WTC11 (cell line): Measurements from ENCODE around the gene STAT3. TPM values are rescaled to one million over a fixed set of nuclear protein-coding genes. Genes with fewer than 3 reads are reported as not detected.

Experiments
- ATAC-seq: fragments of 200-7000 bp; cut with Tn5 transposase; 2 replicates; pipeline ENCODE4 v1.10.0; 2021; ENCODE audit warnings: mild to moderate bottlenecking, moderate library complexity
- CTCF ChIA-PET: fragments of 300-600 bp; sonication (Branson Sonifier 250); formaldehyde crosslinking; loops from one replicate; lab custom pipeline; 2021; ENCODE audit warnings: antibody characterized with exemption; lab: Charles Lee
- POLR2A ChIA-PET: fragments of 350-600 bp; sonication (Branson Sonifier 250); formaldehyde crosslinking; loops from one replicate; lab custom pipeline; 2021; ENCODE audit warnings: antibody characterized with exemption; lab: Charles Lee
- DNase-seq: peaks from one replicate; pipeline ENCODE4 v3.0.0; 2021; ENCODE audit warnings: low spot score
- H3K27ac Mint-ChIP-seq: 2 replicates; pipeline ENCODE4 v1.8.0; 2021; ENCODE audit warnings: mixed read lengths
- H3K27me3 Mint-ChIP-seq: 2 replicates; pipeline ENCODE4 v1.8.0; 2021; ENCODE audit warnings: low read depth, mild to moderate bottlenecking, moderate library complexity, mixed read lengths
- H3K36me3 Mint-ChIP-seq: 2 replicates; pipeline ENCODE4 v1.8.0; 2021; ENCODE audit warnings: mixed read lengths
- H3K4me1 Mint-ChIP-seq: 2 replicates; pipeline ENCODE4 v1.8.0; 2022; ENCODE audit warnings: mixed read lengths
- H3K4me3 Mint-ChIP-seq: 2 replicates; pipeline ENCODE4 v1.8.0; 2021; ENCODE audit warnings: mild to moderate bottlenecking, moderate library complexity, mixed read lengths
- H3K9me3 Mint-ChIP-seq: 2 replicates; pipeline ENCODE4 v1.8.0; 2021; ENCODE audit warnings: mixed read lengths
- ATF1 ChIP-seq: sonication (generic); formaldehyde crosslinking; IDR thresholded peaks from 2 replicates; pipeline ENCODE4 v1.8.1; 2023; ENCODE audit warnings: mild to moderate bottlenecking, moderate library complexity, missing genetic modification reagents
- CBFB ChIP-seq: sonication (generic); formaldehyde crosslinking; IDR thresholded peaks from 2 replicates; pipeline ENCODE4 v1.8.1; 2022; ENCODE audit warnings: mild to moderate bottlenecking, low read depth, missing genetic modification reagents
- CREM ChIP-seq: sonication (generic); formaldehyde crosslinking; IDR thresholded peaks from 2 replicates; pipeline ENCODE4 v1.8.1; 2022; ENCODE audit warnings: mild to moderate bottlenecking, missing genetic modification reagents, moderate library complexity
- EMX1 ChIP-seq: fragments of 250-450 bp; sonication (Bioruptor Pico); IDR thresholded peaks from 2 replicates; pipeline ENCODE4 v1.8.0; 2021; ENCODE audit warnings: mild to moderate bottlenecking
- FOXK1 ChIP-seq: sonication (generic); formaldehyde crosslinking; IDR thresholded peaks from 2 replicates; pipeline ENCODE4 v1.8.0; 2022; ENCODE audit warnings: mild to moderate bottlenecking, moderate library complexity, missing genetic modification reagents
- GRHL2 ChIP-seq: fragments of 250-450 bp; sonication (Bioruptor Pico); IDR thresholded peaks from 2 replicates; pipeline ENCODE4 v1.8.0; 2022; ENCODE audit warnings: mild to moderate bottlenecking, moderate library complexity; ENCODE audit not compliant: insufficient replicate concordance, severe bottlenecking
- KAT7 ChIP-seq: sonication (generic); formaldehyde crosslinking; IDR thresholded peaks from 2 replicates; pipeline ENCODE4 v1.8.1; 2023; ENCODE audit warnings: missing genetic modification reagents, mild to moderate bottlenecking, borderline replicate concordance
- NR3C1 ChIP-seq: sonication (generic); formaldehyde crosslinking; conservative IDR thresholded peaks from 2 replicates; pipeline ENCODE4 v1.8.1; 2023; ENCODE audit warnings: low read depth, mild to moderate bottlenecking, missing genetic modification reagents
- PRRX2 ChIP-seq: fragments of 250-450 bp; sonication (Bioruptor Pico); IDR thresholded peaks from 2 replicates; pipeline ENCODE4 v1.8.0; 2021; ENCODE audit warnings: mild to moderate bottlenecking
- RORB ChIP-seq: fragments of 250-450 bp; sonication (Bioruptor Pico); IDR thresholded peaks from 2 replicates; pipeline ENCODE4 v1.9.0; 2021; ENCODE audit warnings: mild to moderate bottlenecking
- SMAD3 ChIP-seq: sonication (generic); formaldehyde crosslinking; IDR thresholded peaks from 2 replicates; pipeline ENCODE4 v1.8.0; 2022; ENCODE audit warnings: missing genetic modification reagents, mild to moderate bottlenecking, borderline replicate concordance
- TEAD1 ChIP-seq: sonication (generic); formaldehyde crosslinking; IDR thresholded peaks from 2 replicates; pipeline ENCODE4 v1.8.0; 2022; ENCODE audit warnings: mild to moderate bottlenecking, missing genetic modification reagents
- TP53 ChIP-seq: sonication (generic); formaldehyde crosslinking; IDR thresholded peaks from 2 replicates; pipeline ENCODE4 v1.8.1; 2023; ENCODE audit warnings: mild to moderate bottlenecking, missing genetic modification reagents
- ZBTB21 ChIP-seq: sonication (generic); formaldehyde crosslinking; IDR thresholded peaks from 2 replicates; pipeline ENCODE4 v1.8.1; 2023; ENCODE audit warnings: mild to moderate bottlenecking, missing genetic modification reagents, borderline replicate concordance
- ZNF121 ChIP-seq: sonication (generic); formaldehyde crosslinking; IDR thresholded peaks from 2 replicates; pipeline ENCODE4 v1.8.0; 2023; ENCODE audit warnings: missing genetic modification reagents
- ZNF219 ChIP-seq: sonication (generic); formaldehyde crosslinking; IDR thresholded peaks from 2 replicates; pipeline ENCODE4 v1.8.0; 2023; ENCODE audit warnings: missing genetic modification reagents, mild to moderate bottlenecking, borderline replicate concordance
- ZNF317 ChIP-seq: sonication (generic); formaldehyde crosslinking; IDR thresholded peaks from 2 replicates; pipeline ENCODE4 v1.8.1; 2023; ENCODE audit warnings: low read depth, mild to moderate bottlenecking, moderate library complexity, missing genetic modification reagents, borderline replicate concordance
- ZNF423 ChIP-seq: fragments of 250-450 bp; sonication (Bioruptor Pico); IDR thresholded peaks from 2 replicates; pipeline ENCODE4 v2.1.2; 2022; ENCODE audit warnings: mild to moderate bottlenecking, moderate library complexity
- ZNF671 ChIP-seq: fragments of 250-450 bp; sonication (Bioruptor Pico); IDR thresholded peaks from 2 replicates; pipeline ENCODE4 v1.8.0; 2021; ENCODE audit warnings: mild to moderate bottlenecking
- total RNA-seq: library from RNA; stranded (reverse); gene quantifications from 3 replicates; pipeline ENCODE4 v1.2.3, GENCODE V29; 2021
- TF ChIP-seq, protein P1 (sequence below): fragments of 250-450 bp; sonication (Bioruptor Pico); IDR thresholded peaks from 2 replicates; pipeline ENCODE4 v1.9.0; 2021; ENCODE audit warnings: mild to moderate bottlenecking
- TF ChIP-seq, protein P2 (sequence below): sonication (generic); formaldehyde crosslinking; IDR thresholded peaks from 2 replicates; pipeline ENCODE4 v1.8.0; 2022; ENCODE audit warnings: mild to moderate bottlenecking, missing genetic modification reagents
- TF ChIP-seq, protein P3 (sequence below): fragments of 250-450 bp; sonication (Bioruptor Pico); IDR thresholded peaks from 2 replicates; pipeline ENCODE4 v1.8.0; 2021; ENCODE audit warnings: mild to moderate bottlenecking
- TF ChIP-seq, protein P4 (sequence below): sonication (generic); formaldehyde crosslinking; IDR thresholded peaks from 2 replicates; pipeline ENCODE4 v1.8.1; 2022; ENCODE audit warnings: mild to moderate bottlenecking, moderate library complexity, missing genetic modification reagents
- TF ChIP-seq, protein P5 (sequence below): fragments of 250-450 bp; sonication (Bioruptor Pico); IDR thresholded peaks from 2 replicates; pipeline ENCODE4 v1.9.0; 2021; ENCODE audit warnings: moderate library complexity, mild to moderate bottlenecking, inconsistent platforms, borderline replicate concordance
- TF ChIP-seq, protein P6 (sequence below): sonication (generic); formaldehyde crosslinking; IDR thresholded peaks from 2 replicates; pipeline ENCODE4 v1.8.1; 2023; ENCODE audit warnings: mild to moderate bottlenecking, missing genetic modification reagents

Gene STAT3
- total RNA-seq, 1 experiment from 2014 or later = 98.0 TPM

DNA sequence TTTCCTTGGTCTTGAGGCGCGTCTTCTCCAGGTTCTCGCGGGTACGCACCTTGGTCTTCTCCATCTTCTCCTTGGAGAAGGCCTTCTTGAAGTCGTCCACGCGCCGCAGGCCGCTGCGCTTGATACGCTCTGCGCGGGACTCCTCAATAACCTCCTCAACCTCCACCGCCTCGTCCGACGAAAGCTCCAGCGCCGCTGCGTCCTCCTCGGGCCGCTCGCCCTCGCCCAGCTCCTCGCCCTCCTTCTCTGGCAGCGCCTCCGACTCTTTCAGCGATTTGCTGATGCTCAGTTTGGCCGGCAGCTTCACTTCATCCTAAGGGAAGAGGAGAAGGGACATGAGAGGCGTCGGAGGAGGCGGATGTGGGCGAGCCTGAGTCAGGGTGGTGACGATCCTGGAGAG, 16.8 kb upstream of the STAT3 start:
- H3K4me3 Mint-ChIP-seq = no peak overlapping the region
- no peak for ATAC-seq
- no peak for DNase-seq
- H3K36me3 Mint-ChIP-seq = no peaks in the 10 kb centered on the region
- no peaks in the 10 kb centered on the region for H3K9me3 Mint-ChIP-seq
- H3K27me3 Mint-ChIP-seq = no peaks in the 10 kb centered on the region; the same call in 1 of the 2 replicates
- H3K27ac Mint-ChIP-seq = no peak overlapping the region
- CTCF ChIA-PET = interaction anchor here (1.0 to 7.2 kb wide), 9 partner anchors 10 to 285 kb away, joined by 4 to 196 read pairs (median 10); partner anchors contain the start of genes CAVIN1 and KAT2A
- no peak for TF ChIP-seq ZNF671
- TF ChIP-seq, protein P1, sequence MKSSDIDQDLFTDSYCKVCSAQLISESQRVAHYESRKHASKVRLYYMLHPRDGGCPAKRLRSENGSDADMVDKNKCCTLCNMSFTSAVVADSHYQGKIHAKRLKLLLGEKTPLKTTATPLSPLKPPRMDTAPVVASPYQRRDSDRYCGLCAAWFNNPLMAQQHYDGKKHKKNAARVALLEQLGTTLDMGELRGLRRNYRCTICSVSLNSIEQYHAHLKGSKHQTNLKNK (CRISPR knock-in tag) = no peak
- no peak for TF ChIP-seq ZBTB21 (CRISPR knock-in tag)
- TF ChIP-seq SMAD3 (CRISPR knock-in tag) = no peak
- no peak for TF ChIP-seq GRHL2
- no peak for TF ChIP-seq TP53
- no peak for TF ChIP-seq ZNF121
- no peak for TF ChIP-seq FOXK1 (CRISPR knock-in tag)
- no peak for TF ChIP-seq ZNF219 (CRISPR knock-in tag)
- TF ChIP-seq, protein P2, sequence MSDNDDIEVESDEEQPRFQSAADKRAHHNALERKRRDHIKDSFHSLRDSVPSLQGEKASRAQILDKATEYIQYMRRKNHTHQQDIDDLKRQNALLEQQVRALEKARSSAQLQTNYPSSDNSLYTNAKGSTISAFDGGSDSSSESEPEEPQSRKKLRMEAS = no peak
- no peak for TF ChIP-seq EMX1 (CRISPR knock-in tag)
- no peak for TF ChIP-seq PRRX2 (CRISPR knock-in tag)
- TF ChIP-seq, protein P3, sequence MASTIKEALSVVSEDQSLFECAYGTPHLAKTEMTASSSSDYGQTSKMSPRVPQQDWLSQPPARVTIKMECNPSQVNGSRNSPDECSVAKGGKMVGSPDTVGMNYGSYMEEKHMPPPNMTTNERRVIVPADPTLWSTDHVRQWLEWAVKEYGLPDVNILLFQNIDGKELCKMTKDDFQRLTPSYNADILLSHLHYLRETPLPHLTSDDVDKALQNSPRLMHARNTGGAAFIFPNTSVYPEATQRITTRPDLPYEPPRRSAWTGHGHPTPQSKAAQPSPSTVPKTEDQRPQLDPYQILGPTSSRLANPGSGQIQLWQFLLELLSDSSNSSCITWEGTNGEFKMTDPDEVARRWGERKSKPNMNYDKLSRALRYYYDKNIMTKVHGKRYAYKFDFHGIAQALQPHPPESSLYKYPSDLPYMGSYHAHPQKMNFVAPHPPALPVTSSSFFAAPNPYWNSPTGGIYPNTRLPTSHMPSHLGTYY (CRISPR knock-in tag) = no peak
- TF ChIP-seq CBFB (CRISPR knock-in tag) = no peak
- no peak for TF ChIP-seq CREM (CRISPR knock-in tag)
- no peak for TF ChIP-seq ZNF423 (CRISPR knock-in tag)
- TF ChIP-seq, protein P4, sequence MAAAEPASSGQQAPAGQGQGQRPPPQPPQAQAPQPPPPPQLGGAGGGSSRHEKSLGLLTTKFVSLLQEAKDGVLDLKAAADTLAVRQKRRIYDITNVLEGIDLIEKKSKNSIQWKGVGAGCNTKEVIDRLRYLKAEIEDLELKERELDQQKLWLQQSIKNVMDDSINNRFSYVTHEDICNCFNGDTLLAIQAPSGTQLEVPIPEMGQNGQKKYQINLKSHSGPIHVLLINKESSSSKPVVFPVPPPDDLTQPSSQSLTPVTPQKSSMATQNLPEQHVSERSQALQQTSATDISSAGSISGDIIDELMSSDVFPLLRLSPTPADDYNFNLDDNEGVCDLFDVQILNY (CRISPR knock-in tag) = no peak
- no peak for TF ChIP-seq RORB (CRISPR knock-in tag)
- no peak for TF ChIP-seq KAT7 (CRISPR knock-in tag)
- TF ChIP-seq, all 79 proteins: peak for 0
- POLR2A ChIA-PET = no interaction called here
- peaks cover 51% of the 10 kb centered on the region for H3K4me1 Mint-ChIP-seq

DNA sequence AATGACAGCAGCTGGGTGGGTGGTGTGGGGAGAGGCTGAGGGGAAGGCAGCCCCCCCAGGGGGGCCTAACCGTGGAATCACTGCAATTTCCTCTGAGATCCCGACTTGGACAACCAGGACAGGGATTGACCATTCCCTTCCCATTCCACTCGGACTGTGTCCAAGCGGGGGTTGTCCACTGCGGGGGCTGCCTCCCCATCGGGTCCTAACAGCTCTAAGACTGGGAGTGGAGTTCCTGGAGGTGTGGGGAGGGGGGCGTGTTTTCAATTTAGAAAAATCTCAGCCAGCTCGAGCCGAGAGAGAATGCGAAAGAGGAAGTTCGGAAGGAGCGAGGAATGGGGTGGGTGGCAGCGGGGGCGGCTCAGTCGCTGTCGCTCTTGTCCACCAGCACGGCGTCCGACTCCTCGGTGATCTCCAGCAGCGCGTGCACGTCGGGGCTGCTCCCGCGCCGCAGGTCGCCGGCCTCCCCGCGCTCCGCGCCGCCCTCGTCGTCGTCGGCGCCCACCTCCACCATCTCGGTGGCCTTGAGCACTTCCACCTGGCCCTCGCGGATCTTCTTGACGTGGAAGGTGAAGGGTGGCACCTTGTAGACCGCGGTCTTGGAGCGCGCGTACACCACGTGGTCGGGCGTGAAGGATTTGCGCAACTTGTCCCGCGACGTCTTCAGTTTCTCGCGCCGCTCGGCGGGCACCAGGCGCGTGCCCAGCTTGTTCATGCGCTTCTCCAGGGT, 16.2 kb upstream of the STAT3 start:
- DNase-seq (no peak), ATAC-seq (no peak)
- no peaks in the 10 kb centered on the region for H3K36me3 Mint-ChIP-seq
- no peak overlapping the region for H3K27ac Mint-ChIP-seq
- no peaks in the 10 kb centered on the region for H3K9me3 Mint-ChIP-seq
- TF ChIP-seq, protein P5, sequence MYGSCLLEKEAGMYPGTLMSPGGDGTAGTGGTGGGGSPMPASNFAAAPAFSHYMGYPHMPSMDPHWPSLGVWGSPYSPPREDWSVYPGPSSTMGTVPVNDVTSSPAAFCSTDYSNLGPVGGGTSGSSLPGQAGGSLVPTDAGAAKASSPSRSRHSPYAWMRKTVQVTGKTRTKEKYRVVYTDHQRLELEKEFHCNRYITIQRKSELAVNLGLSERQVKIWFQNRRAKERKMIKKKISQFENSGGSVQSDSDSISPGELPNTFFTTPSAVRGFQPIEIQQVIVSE (CRISPR knock-in tag) = no peak
- TF ChIP-seq, protein P6, sequence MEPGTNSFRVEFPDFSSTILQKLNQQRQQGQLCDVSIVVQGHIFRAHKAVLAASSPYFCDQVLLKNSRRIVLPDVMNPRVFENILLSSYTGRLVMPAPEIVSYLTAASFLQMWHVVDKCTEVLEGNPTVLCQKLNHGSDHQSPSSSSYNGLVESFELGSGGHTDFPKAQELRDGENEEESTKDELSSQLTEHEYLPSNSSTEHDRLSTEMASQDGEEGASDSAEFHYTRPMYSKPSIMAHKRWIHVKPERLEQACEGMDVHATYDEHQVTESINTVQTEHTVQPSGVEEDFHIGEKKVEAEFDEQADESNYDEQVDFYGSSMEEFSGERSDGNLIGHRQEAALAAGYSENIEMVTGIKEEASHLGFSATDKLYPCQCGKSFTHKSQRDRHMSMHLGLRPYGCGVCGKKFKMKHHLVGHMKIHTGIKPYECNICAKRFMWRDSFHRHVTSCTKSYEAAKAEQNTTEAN (CRISPR knock-in tag) = no peak
- TF ChIP-seq ATF1 (no peak), NR3C1 (CRISPR knock-in tag) (no peak), TEAD1 (CRISPR knock-in tag) (no peak), ZNF317 (no peak)
- H3K27me3 Mint-ChIP-seq = no peaks in the 10 kb centered on the region; the same call in 1 of the 2 replicates
- H3K4me1 Mint-ChIP-seq = peaks cover 56% of the 10 kb centered on the region
- POLR2A ChIA-PET = no interaction called here
- CTCF ChIA-PET = interaction anchor here (1.0 to 7.2 kb wide), 4 partner anchors 18 to 91 kb away, joined by 4 to 196 read pairs (median 66); partner anchors contain the start of gene CAVIN1
- H3K4me3 Mint-ChIP-seq = no peak overlapping the region
